Panc1 (cell line): ENCODE measurements around the gene TM7SF2. TPM values are rescaled to one million over a fixed set of nuclear protein-coding genes. Genes with fewer than 3 reads are reported as not detected.

Experiments
- ATAC-seq: fragments of 200-7000 bp; cut with Tn5 transposase; 2 replicates; pipeline ENCODE4 v1.9.1; 2020; ENCODE audit warnings: mild to moderate bottlenecking, moderate library complexity
- BruUV-seq: library from RNA; stranded (reverse); fragments of 400-500 nt; replicated peaks from 2 replicates; lab custom pipeline; 2021; lab: Mats Ljungman, UMichigan
- CTCF ChIA-PET: fragments of 300-600 bp; sonication (Branson Sonifier 250); formaldehyde crosslinking; loops from one replicate; lab custom pipeline; 2022; ENCODE audit warnings: antibody characterized with exemption; lab: Charles Lee
- POLR2A ChIA-PET: fragments of 300-600 bp; sonication (Branson Sonifier 250); formaldehyde crosslinking; loops from one replicate; lab custom pipeline; 2022; ENCODE audit warnings: antibody characterized with exemption; lab: Charles Lee
- DNase-seq: peaks from one replicate; pipeline ENCODE4 v3.0.0-alpha.2; 2010; ENCODE audit warnings: low read depth, low spot score
- H3K27ac ChIP-seq: 2 replicates; pipeline ENCODE4 v1.5.1; 2011; ENCODE audit warnings: mild to moderate bottlenecking, low read length, inconsistent platforms
- H3K27me3 ChIP-seq: fragments of 200-500 bp; sonication (Bioruptor generic); 2 replicates; pipeline ENCODE4 v1.6.0; 2014; ENCODE audit warnings: low read length, inconsistent platforms; ENCODE audit not compliant: control insufficient read depth, insufficient read depth
- H3K36me3 ChIP-seq: fragments of 200-500 bp; sonication (Bioruptor generic); 2 replicates; pipeline ENCODE4 v1.5.1; 2014; ENCODE audit warnings: inconsistent platforms, mild to moderate bottlenecking, low read length, moderate library complexity; ENCODE audit not compliant: control insufficient read depth, insufficient read depth
- H3K4me1 ChIP-seq: 2 replicates; pipeline ENCODE4 v1.5.1; 2011; ENCODE audit warnings: inconsistent platforms, mild to moderate bottlenecking, low read length, moderate library complexity; ENCODE audit not compliant: control insufficient read depth, insufficient read depth
- H3K4me3 ChIP-seq, 2 experiments: 2 replicates each; pipeline ENCODE4 v1.5.1; 2011 to 2012; ENCODE audit warnings: low read depth in 2 of 2, low read length in 2 of 2, mild to moderate bottlenecking in 2 of 2, inconsistent platforms in 1 of 2, moderate library complexity in 1 of 2
- H3K9me3 ChIP-seq: fragments of 200-500 bp; sonication (Bioruptor generic); 2 replicates; pipeline ENCODE4 v1.5.1; 2014; ENCODE audit warnings: low read depth, mild to moderate bottlenecking, inconsistent platforms, low read length, moderate library complexity; ENCODE audit not compliant: control insufficient read depth, insufficient read depth
- CTCF ChIP-seq: fragments of 450-650 bp; IDR thresholded peaks from 2 replicates; pipeline ENCODE4 v1.5.1; 2017; ENCODE audit warnings: mild to moderate bottlenecking
- POLR2AphosphoS5 ChIP-seq: IDR thresholded peaks from 2 replicates; pipeline ENCODE4 v1.6.1; 2012; ENCODE audit warnings: mild to moderate bottlenecking, low read depth, low read length, moderate library complexity
- REST ChIP-seq, 2 experiments: IDR thresholded peaks; 2 replicates each; pipeline ENCODE4 v1.6.1; 2011 to 2012; ENCODE audit warnings: low read depth in 2 of 2, control low read depth in 1 of 2, low read length in 1 of 2, mild to moderate bottlenecking in 1 of 2, moderate library complexity in 1 of 2; ENCODE audit not compliant: insufficient read depth in 1 of 2
- SIN3A ChIP-seq: IDR thresholded peaks from 2 replicates; pipeline ENCODE4 v1.6.1; 2012; ENCODE audit warnings: low read depth, mild to moderate bottlenecking, low read length, moderate library complexity, borderline replicate concordance; ENCODE audit not compliant: insufficient read depth
- TCF7L2 ChIP-seq: IDR thresholded peaks from 2 replicates; pipeline ENCODE4 v1.6.1; 2011; ENCODE audit warnings: mild to moderate bottlenecking, low read depth, low read length, inconsistent platforms
- in situ Hi-C: cut with HindIII; loops from 2 replicates; pipeline ENCODE4 v1.10.0; 2016; ENCODE audit warnings: low sequenced_read_pairs, low pct_unique_long_range_greater_than_20kb
- intact Hi-C: fragments of 100-400 bp; cut with micrococcal nuclease; formaldehyde crosslinking; loops from one replicate; pipeline ENCODE4 v1.10.0; 2022; ENCODE audit not compliant: unreplicated experiment
- total RNA-seq: library from RNA; stranded (reverse); gene quantifications from one replicate; pipeline ENCODE4 v1.2.1, GENCODE V29; 2021; ENCODE audit not compliant: unreplicated experiment

Gene TM7SF2
- total RNA-seq, 1 experiment from 2014 or later = 85.4 TPM

GRCh38 chr11:65150509-65151299 lies 39.0 kb downstream of the TM7SF2 start:
- intact Hi-C loops (no loop called here), in situ Hi-C loops (no loop called here)
- ChIA-PET CTCF (no interaction called here), POLR2A (interaction anchor here (0.7 kb wide), 1 partner anchor 143 kb away, joined by 9 read pairs; no protein-coding TSS in a partner anchor)
- Histone ChIP-seq H3K36me3 (no peaks in the 10 kb centered on the region), H3K9me3 (no peaks in the 10 kb centered on the region; the same call in 1 of the 2 replicates), H3K27me3 (no peaks in the 10 kb centered on the region), H3K27ac (peak overlapping the region; percentile 55), H3K4me1 (peaks cover 13% of the 10 kb centered on the region), H3K4me3 (0 out of 4 replicates have a peak overlapping the region, but pooled peaks of 1 of the 2 experiments have one; percentile 6)
- no TSS peak for BruUV-seq
- DNase-seq = peak; percentile 64
- ATAC-seq = peak; percentile 96
- TF ChIP-seq TCF7L2 (no peak), POLR2AphosphoS5 (peak; percentile 37; the same call in 1 of the 2 replicates), REST (IDR thresholded peaks at IDR 0.05; ENCODE audit: insufficient read depth in 1 of 2, low read depth in 2 of 2, low read length in 1 of 2) (no peak)

GRCh38 chr11:65151331-65151899 lies 39.7 kb downstream of the TM7SF2 start:
- POLR2A ChIA-PET = no interaction called here
- DNase-seq = no peak
- no peak for ATAC-seq
- BruUV-seq = no TSS peak
- CTCF ChIA-PET = no interaction called here
- in situ Hi-C loops = no loop called here
- H3K27me3 ChIP-seq = no peaks in the 10 kb centered on the region
- intact Hi-C loops = no loop called here
- H3K27ac ChIP-seq = peak overlapping the region; percentile 19
- TF ChIP-seq POLR2AphosphoS5 = no peak
- no peak for TF ChIP-seq REST (IDR thresholded peaks at IDR 0.05; ENCODE audit: insufficient read depth in 1 of 2, low read depth in 2 of 2, low read length in 1 of 2)
- TF ChIP-seq SIN3A = no peak
- TF ChIP-seq TCF7L2 = no peak
- no peak for TF ChIP-seq CTCF
- H3K9me3 ChIP-seq = no peaks in the 10 kb centered on the region; the same call in 1 of the 2 replicates
- no peaks in the 10 kb centered on the region for H3K36me3 ChIP-seq
- H3K4me3 ChIP-seq = no peak overlapping the region
- H3K4me1 ChIP-seq = peaks cover 13% of the 10 kb centered on the region
